Immature natural killer cell (primary cell): Measurements from ENCODE around the gene PEX26. TPM values are rescaled to one million over a fixed set of nuclear protein-coding genes. Genes with fewer than 3 reads are reported as not detected.
"Not testable (repeated sequence)": the region's sequence is repeated elsewhere in the genome, so short reads cannot be mapped to it uniquely, and the experiment has no call there.

Source experiments
- DNase-seq, 3 donors: peaks; one replicate each; pipeline ENCODE4 v3.0.0; 2022; ENCODE audit warnings: mixed read lengths in 1 of 3
- H3K27ac Mint-ChIP-seq, 6 donors: one replicate each; pipeline ENCODE4 v1.8.0; 2020; ENCODE audit warnings: mixed read lengths in 6 of 6, mild to moderate bottlenecking in 5 of 6, inconsistent platforms in 4 of 6, moderate library complexity in 3 of 6
- H3K27me3 Mint-ChIP-seq, 3 donors: one replicate each; pipeline ENCODE4 v1.8.0; 2020 to 2021; ENCODE audit warnings: low read depth in 3 of 3, mild to moderate bottlenecking in 3 of 3, mixed read lengths in 3 of 3, moderate library complexity in 3 of 3, inconsistent platforms in 1 of 3
- H3K36me3 Mint-ChIP-seq, 3 donors: one replicate each; pipeline ENCODE4 v1.8.0; 2020; ENCODE audit warnings: mixed read lengths in 3 of 3, inconsistent platforms in 2 of 3, mild to moderate bottlenecking in 2 of 3
- H3K4me1 Mint-ChIP-seq, 2 donors: one replicate each; pipeline ENCODE4 v1.8.0; 2020; ENCODE audit warnings: inconsistent platforms in 2 of 2, mild to moderate bottlenecking in 2 of 2, mixed read lengths in 2 of 2, moderate library complexity in 1 of 2
- H3K4me3 Mint-ChIP-seq, 5 donors: one replicate each; pipeline ENCODE4 v1.8.0; 2020; ENCODE audit warnings: mild to moderate bottlenecking in 5 of 5, mixed read lengths in 5 of 5, inconsistent platforms in 3 of 5, moderate library complexity in 3 of 5
- H3K9me3 Mint-ChIP-seq, 6 donors: one replicate each; pipeline ENCODE4 v1.8.0; 2020; ENCODE audit warnings: mild to moderate bottlenecking in 6 of 6, mixed read lengths in 6 of 6, inconsistent platforms in 4 of 6, moderate library complexity in 3 of 6
- polyA plus RNA-seq, 3 donors: library from polyadenylated mRNA; unstranded; fragments of 300-500 nt; fragmentation: Illumina TruSeq; gene quantifications; one replicate each; pipeline ENCODE4 v1.2.3, GENCODE V29; 2021

PEX26 gene
- polyA plus RNA-seq, 3 donors from 2014 or later: 0.27 to 6.4 (median 5.1) TPM

GRCh38 chr22:18115906-18116371, 38.1 kb downstream of the PEX26 start:
- peaks cover 0 to 7% (median 0%) of the 10 kb centered on the region in 3 donors for H3K27me3 Mint-ChIP-seq
- no peak for DNase-seq
- H3K36me3 Mint-ChIP-seq: no peaks in the 10 kb centered on the region
- H3K27ac Mint-ChIP-seq: no peak overlapping the region
- no peaks in the 10 kb centered on the region for H3K9me3 Mint-ChIP-seq
- H3K4me1 Mint-ChIP-seq: peaks cover 34 to 61% of the 10 kb centered on the region in 2 donors
- H3K4me3 Mint-ChIP-seq: no peak overlapping the region

DNA sequence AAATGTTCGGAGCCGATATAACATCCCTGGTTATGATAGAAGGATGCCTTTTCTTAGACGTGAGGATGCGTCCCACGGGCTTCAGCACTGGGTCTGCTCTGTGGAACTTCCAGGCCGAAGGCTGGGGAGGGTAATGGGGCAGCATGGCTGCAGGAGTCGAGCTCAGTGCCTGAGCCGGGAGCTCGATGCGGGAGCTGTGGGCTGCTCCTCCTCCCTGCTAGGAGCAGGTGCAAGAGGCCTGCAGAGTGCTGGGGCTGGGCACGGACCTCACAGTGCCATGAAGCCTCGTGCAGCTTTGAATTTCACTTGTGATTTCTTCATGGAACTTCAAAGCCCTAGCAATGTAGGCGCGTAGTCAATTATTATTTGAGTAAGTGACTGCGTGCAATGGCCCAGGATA, 38.8 kb downstream of the PEX26 start:
- Mint-ChIP-seq H3K4me1 (peaks cover 34 to 61% of the 10 kb centered on the region in 2 donors), H3K36me3 (no peaks in the 10 kb centered on the region), H3K27me3 (peaks cover 0 to 5% (median 0%) of the 10 kb centered on the region in 3 donors), H3K27ac (no peak overlapping the region), H3K4me3 (no peak overlapping the region), H3K9me3 (no peaks in the 10 kb centered on the region)
- DNase-seq: no peak

- no peak overlapping the region for H3K4me3 Mint-ChIP-seq
- H3K4me1 Mint-ChIP-seq: peaks cover 33 to 46% of the 10 kb centered on the region in 2 donors
- H3K27ac Mint-ChIP-seq: no peak overlapping the region
- no peaks in the 10 kb centered on the region for H3K9me3 Mint-ChIP-seq
- peaks cover 0 to 3% (median 0%) of the 10 kb centered on the region in 3 donors for H3K27me3 Mint-ChIP-seq
- no peak for DNase-seq
- H3K36me3 Mint-ChIP-seq: no peaks in the 10 kb centered on the region
Observed at GRCh38 chr22:18118345-18118915, 40.6 kb downstream of the PEX26 start.

DNA sequence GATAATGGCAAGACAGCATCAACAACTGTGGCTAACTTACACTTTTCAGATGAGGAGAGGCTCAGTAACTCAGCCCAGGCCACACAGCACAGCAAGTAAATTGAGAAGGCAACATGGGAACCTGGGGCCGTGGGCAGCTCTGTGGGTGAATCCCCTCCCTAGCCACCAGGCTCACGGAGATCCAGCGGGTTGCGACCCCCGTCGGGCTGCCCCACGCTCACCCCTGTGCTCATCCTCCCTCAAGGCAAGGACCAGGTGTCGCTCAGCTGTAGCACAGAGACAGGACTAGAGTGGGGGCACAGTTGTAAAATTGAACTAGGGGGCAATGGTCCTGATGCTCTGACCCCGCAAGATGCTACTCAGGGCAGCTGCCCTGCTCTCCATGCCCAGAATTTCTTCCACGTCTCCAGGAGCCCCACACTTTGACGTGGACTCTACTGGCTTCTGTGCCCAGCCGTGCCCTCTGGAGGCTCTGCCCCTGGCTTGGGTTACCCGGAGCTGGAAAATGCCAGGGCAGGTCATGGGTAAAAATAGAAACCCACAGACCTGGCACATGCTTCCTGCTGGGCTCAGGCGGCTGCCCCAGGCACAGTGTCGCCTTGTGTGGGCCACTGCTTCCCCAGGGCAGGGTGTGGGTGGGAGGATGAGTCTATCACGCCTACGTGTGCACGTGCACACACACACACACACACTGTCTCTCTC, 41.8 kb downstream of the PEX26 start:
- Mint-ChIP-seq H3K36me3 (no peaks in the 10 kb centered on the region), H3K4me1 (peaks cover 21 to 34% of the 10 kb centered on the region in 2 donors), H3K4me3 (peak overlapping the region in 1 of 5 donors; percentile 26), H3K9me3 (no peaks in the 10 kb centered on the region), H3K27me3 (peaks cover 0 to 3% (median 2%) of the 10 kb centered on the region in 3 donors), H3K27ac (peak overlapping the region in 1 of 6 donors; percentile 39)
- no peak for DNase-seq

DNA sequence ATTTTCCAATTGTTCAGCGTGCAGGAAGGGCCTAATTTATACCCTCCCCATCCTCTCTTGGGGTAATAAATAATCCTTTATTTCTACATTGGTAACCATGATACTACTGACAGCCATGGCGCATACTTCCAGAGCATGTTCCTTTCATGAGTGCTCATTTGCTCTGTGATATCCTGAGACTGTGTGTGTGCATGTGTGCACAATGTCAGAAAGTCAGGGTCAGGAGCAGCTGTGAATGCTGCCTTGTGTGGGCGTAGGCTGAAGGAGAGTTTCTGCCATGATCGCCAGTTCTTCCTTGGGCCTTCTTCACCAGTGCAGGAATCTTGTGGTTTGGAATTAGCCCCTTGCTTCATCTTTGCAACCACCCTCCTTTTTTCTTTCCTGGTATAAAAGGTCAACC, 43.1 kb downstream of the PEX26 start:
- H3K27me3 Mint-ChIP-seq: peaks cover 0 to 3% (median 2%) of the 10 kb centered on the region in 3 donors

GRCh38 chr22:18121506-18121905, 43.7 kb downstream of the PEX26 start:
- Mint-ChIP-seq H3K36me3 (peaks cover 3 to 7% (median 4%) of the 10 kb centered on the region in 3 donors), H3K4me3 (no peak overlapping the region), H3K27me3 (peaks cover 0 to 3% (median 2%) of the 10 kb centered on the region in 3 donors), H3K4me1 (peaks cover 19 to 26% of the 10 kb centered on the region in 2 donors), H3K27ac (no peak overlapping the region), H3K9me3 (no peaks in the 10 kb centered on the region)
- no peak for DNase-seq

More for the DNA sequence above, 43.1 kb downstream of the PEX26 start:
- no peak overlapping the region for H3K27ac Mint-ChIP-seq
- H3K4me3 Mint-ChIP-seq: no peak overlapping the region
- H3K4me1 Mint-ChIP-seq: peaks cover 19 to 26% of the 10 kb centered on the region in 2 donors
- H3K36me3 Mint-ChIP-seq: peaks cover 0 to 1% (median 0%) of the 10 kb centered on the region in 3 donors
- no peaks in the 10 kb centered on the region for H3K9me3 Mint-ChIP-seq
- DNase-seq: no peak

- H3K4me3 Mint-ChIP-seq: no peak overlapping the region
- H3K27ac Mint-ChIP-seq: no peak overlapping the region
- no peaks in the 10 kb centered on the region for H3K9me3 Mint-ChIP-seq
- peaks cover 7 to 12% (median 7%) of the 10 kb centered on the region in 3 donors for H3K36me3 Mint-ChIP-seq
- H3K4me1 Mint-ChIP-seq: peaks cover 19 to 26% of the 10 kb centered on the region in 2 donors
- DNase-seq: no peak
- peaks cover 0 to 3% (median 2%) of the 10 kb centered on the region in 3 donors for H3K27me3 Mint-ChIP-seq
Observed at GRCh38 chr22:18121954-18122554, 44.3 kb downstream of the PEX26 start.

DNA sequence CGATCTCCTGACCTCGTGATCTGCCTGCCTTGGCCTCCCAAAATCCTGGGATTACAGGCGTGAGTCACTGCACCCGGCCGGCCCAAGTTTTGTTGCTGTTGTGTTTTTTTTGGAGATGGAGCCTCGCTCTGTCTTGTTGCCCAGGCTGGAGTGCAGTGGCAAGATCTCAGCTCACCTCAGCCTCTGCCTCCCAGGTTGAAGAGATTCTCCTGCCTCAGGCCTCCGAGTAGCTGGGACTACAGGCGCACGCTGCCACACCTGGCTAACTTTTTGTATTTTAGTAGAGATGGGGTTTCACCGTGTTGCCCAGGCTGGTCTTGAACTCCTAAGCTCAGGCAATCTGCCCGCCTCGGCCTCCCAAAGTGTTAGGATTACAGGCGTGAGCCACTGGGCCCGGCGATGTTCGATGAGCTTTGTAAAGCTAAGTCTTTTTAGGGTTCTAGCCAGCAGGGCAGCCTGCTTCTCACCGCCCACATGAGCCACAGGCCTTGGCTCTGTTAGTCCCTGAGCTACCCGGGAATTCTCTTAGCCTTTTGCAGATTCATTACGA, 45.8 kb downstream of the PEX26 start:
- not testable (repeated sequence) for H3K9me3 Mint-ChIP-seq, H3K27me3 Mint-ChIP-seq, H3K27ac Mint-ChIP-seq, H3K4me3 Mint-ChIP-seq, DNase-seq
- Mint-ChIP-seq H3K4me1 (peaks cover 18 to 22% of the 10 kb centered on the region in 2 donors), H3K36me3 (peaks cover 7 to 16% (median 7%) of the 10 kb centered on the region in 3 donors)

GRCh38 chr22:18126606-18127005, 48.8 kb downstream of the PEX26 start:
- no peaks in the 10 kb centered on the region for H3K9me3 Mint-ChIP-seq
- no peaks in the 10 kb centered on the region for H3K4me1 Mint-ChIP-seq
- H3K36me3 Mint-ChIP-seq: peaks cover 12 to 21% (median 13%) of the 10 kb centered on the region in 3 donors
- DNase-seq: no peak
- H3K4me3 Mint-ChIP-seq: no peak overlapping the region
- H3K27ac Mint-ChIP-seq: no peak overlapping the region
- peaks cover 0 to 2% (median 0%) of the 10 kb centered on the region in 3 donors for H3K27me3 Mint-ChIP-seq

GRCh38 chr22:18130018-18130417, 52.2 kb downstream of the PEX26 start:
- Mint-ChIP-seq H3K36me3 (peaks cover 12 to 29% (median 18%) of the 10 kb centered on the region in 3 donors), H3K4me3 (no peak overlapping the region), H3K27ac (no peak overlapping the region), H3K27me3 (peaks cover 0 to under 1% (median 0%) of the 10 kb centered on the region in 3 donors), H3K9me3 (no peaks in the 10 kb centered on the region), H3K4me1 (no peaks in the 10 kb centered on the region)
- DNase-seq: no peak

GRCh38 chr22:18130699-18131429, 53.1 kb downstream of the PEX26 start:
- no peak overlapping the region for H3K4me3 Mint-ChIP-seq
- no peaks in the 10 kb centered on the region for H3K4me1 Mint-ChIP-seq

DNA sequence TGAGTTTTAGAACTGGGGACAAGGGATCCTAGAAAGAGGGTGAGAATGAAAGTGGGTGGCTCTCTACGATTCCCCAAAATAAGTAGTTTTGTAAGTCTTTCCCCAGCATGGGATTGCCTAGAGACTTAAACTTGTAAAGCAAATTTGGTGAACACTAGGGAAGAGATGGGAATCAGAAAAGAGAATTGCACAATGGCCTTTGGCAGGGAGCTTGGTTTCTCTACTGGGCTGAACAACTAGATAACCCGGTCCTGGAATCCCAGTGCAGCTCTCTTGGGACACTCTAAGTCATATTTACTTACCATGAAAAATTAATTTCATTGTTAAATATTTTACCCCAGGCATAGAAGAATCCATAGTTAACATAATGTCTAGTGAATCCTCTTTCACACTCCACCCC, 55.7 kb downstream of the PEX26 start:
- peaks cover 5 to 17% (median 16%) of the 10 kb centered on the region in 3 donors for H3K36me3 Mint-ChIP-seq
- peaks cover 0 to 3% (median 2%) of the 10 kb centered on the region in 3 donors for H3K27me3 Mint-ChIP-seq
- H3K4me1 Mint-ChIP-seq: no peaks in the 10 kb centered on the region
- peak overlapping the region in 1 of 6 donors; percentile 8 for H3K27ac Mint-ChIP-seq
- no peaks in the 10 kb centered on the region for H3K9me3 Mint-ChIP-seq
- DNase-seq: no peak
- H3K4me3 Mint-ChIP-seq: no peak overlapping the region

More at GRCh38 chr22:18130699-18131429, 53.1 kb downstream of the PEX26 start:
- no peaks in the 10 kb centered on the region for H3K9me3 Mint-ChIP-seq
- H3K36me3 Mint-ChIP-seq: peaks cover 12 to 28% (median 18%) of the 10 kb centered on the region in 3 donors
- H3K27ac Mint-ChIP-seq: no peak overlapping the region
- no peak for DNase-seq
- H3K27me3 Mint-ChIP-seq: peaks cover 0 to 3% (median 2%) of the 10 kb centered on the region in 3 donors
